Naive thymus-derived CD8-positive, alpha-beta T cell (primary cell): ENCODE measurements around the gene CAMLG. TPM values are rescaled to one million over a fixed set of nuclear protein-coding genes. Genes with fewer than 3 reads are reported as not detected.
"Not testable (repeated sequence)": the region's sequence is repeated elsewhere in the genome, so short reads cannot be mapped to it uniquely, and the experiment has no call there.

Experiments used
- ATAC-seq, 2 donors: fragments of 150-1000 bp; cut with Tn5 transposase in 1 of 2; sonication (Bioruptor Pico), chemical (Tn5 transposase) in 1 of 2; 1 replicate in 1 of 2; 2 replicates in 1 of 2; pipeline ENCODE4 v1.10.0; 2021; ENCODE audit warnings: mild to moderate bottlenecking in 2 of 2, moderate library complexity in 2 of 2
- POLR2A ChIA-PET: fragments of 350-600 bp; sonication (Branson Sonifier 250); formaldehyde crosslinking; loops from one replicate; lab custom pipeline; 2021; ENCODE audit warnings: antibody characterized with exemption; lab: Charles Lee
- DNase-seq, 10 donors: peaks; one replicate each; pipeline versions ENCODE4 v3.0.0 to v3.0.0-alpha.2; 2020 to 2022
- H3K27ac Mint-ChIP-seq, 10 donors: one replicate each; pipeline ENCODE4 v1.8.0; 2020 to 2022; ENCODE audit warnings: mild to moderate bottlenecking in 10 of 10, mixed read lengths in 10 of 10, moderate library complexity in 4 of 10, inconsistent platforms in 1 of 10
- H3K27me3 Mint-ChIP-seq, 5 donors: one replicate each; pipeline ENCODE4 v1.8.0; 2021 to 2022; ENCODE audit warnings: mixed read lengths in 5 of 5
- H3K36me3 Mint-ChIP-seq, 3 donors: one replicate each; pipeline ENCODE4 v1.8.0; 2020 to 2022; ENCODE audit warnings: mixed read lengths in 3 of 3, mild to moderate bottlenecking in 2 of 3, inconsistent platforms in 1 of 3
- H3K4me1 Mint-ChIP-seq, 4 donors: one replicate each; pipeline ENCODE4 v1.8.0; 2021 to 2022; ENCODE audit warnings: mixed read lengths in 4 of 4
- H3K4me3 Mint-ChIP-seq, 10 donors: one replicate each; pipeline ENCODE4 v1.8.0; 2020 to 2022; ENCODE audit warnings: mild to moderate bottlenecking in 10 of 10, mixed read lengths in 10 of 10, moderate library complexity in 6 of 10, inconsistent platforms in 1 of 10
- H3K9me3 Mint-ChIP-seq, 9 donors: one replicate each; pipeline ENCODE4 v1.8.0; 2020 to 2022; ENCODE audit warnings: mixed read lengths in 9 of 9, mild to moderate bottlenecking in 3 of 9, inconsistent platforms in 1 of 9, moderate library complexity in 1 of 9
- polyA plus RNA-seq, 3 donors: library from polyadenylated mRNA; unstranded; fragments of 300-500 nt; fragmentation: Illumina TruSeq; gene quantifications; one replicate each; pipeline ENCODE4 v1.2.3, GENCODE V29; 2021
- total RNA-seq, 8 experiments: library from RNA in 2 of 8; stranded (reverse) in 2 of 8; gene quantifications; one replicate each; pipeline ENCODE4 v1.2.3 and lab custom pipeline; 2021 to 2026

Gene CAMLG
- total RNA-seq: 10 to 100 TPM; 35.7 to 36.1 TPM
- polyA plus RNA-seq: 10 to 100 TPM; 38.1 to 39.3 (median 38.8) TPM
- 46.2 to 86.6 (median 72.2) reads per million in 6 experiments for total RNA-seq (lab: John Stamatoyannopoulos, UW)

GRCh38 chr5:134738133-134738962 is at the start of gene CAMLG:
CAMLG (plus strand) TSS chr5:134738548; CDS start chr5:134738621, 73 bp downstream.
- H3K36me3 Mint-ChIP-seq: peaks cover 0 to 7% (median 0%) of the 10 kb centered on the region in 3 donors
- no peaks in the 10 kb centered on the region for H3K9me3 Mint-ChIP-seq
- peak within 1 kb of the TSS; percentile 86 to 100 (median 95) for H3K4me3 Mint-ChIP-seq
- peak; percentile 96 for ATAC-seq
- peak within 1 kb of the TSS; percentile 67 to 99 (median 94) for H3K27ac Mint-ChIP-seq
- POLR2A ChIA-PET: interaction anchor here (0.5 to 4.2 kb wide), 18 partner anchors 11 to 1880 kb away, joined by 3 to 50 read pairs (median 4); partner anchors contain the start of genes C5orf24, DDX46, JADE2 and PCBD2
- H3K27me3 Mint-ChIP-seq: no peaks in the 10 kb centered on the region
- peak; percentile 91 to 98 (median 96) for DNase-seq
- peaks cover 7 to 45% (median 36%) of the 10 kb centered on the region in 4 donors for H3K4me1 Mint-ChIP-seq

GRCh38 chr5:134690144-134690543 is 48.2 kb upstream of the CAMLG start:
- H3K27me3 Mint-ChIP-seq, DNase-seq, ATAC-seq, H3K4me3 Mint-ChIP-seq, H3K27ac Mint-ChIP-seq, H3K4me1 Mint-ChIP-seq, POLR2A ChIA-PET, H3K9me3 Mint-ChIP-seq: not testable (repeated sequence)
- H3K36me3 Mint-ChIP-seq: peaks cover 10 to 90% (median 20%) of the 10 kb centered on the region in 3 donors

- H3K4me1 Mint-ChIP-seq: no peaks in the 10 kb centered on the region
- H3K9me3 Mint-ChIP-seq: no peaks in the 10 kb centered on the region
- H3K4me3 Mint-ChIP-seq: no peak overlapping the region
- no peak for ATAC-seq
- H3K27me3 Mint-ChIP-seq: no peaks in the 10 kb centered on the region
- POLR2A ChIA-PET: no interaction called here
- peak overlapping the region in 1 of 10 donors; percentile 0 for H3K27ac Mint-ChIP-seq
- DNase-seq: no peak
- peaks cover 5 to 82% (median 21%) of the 10 kb centered on the region in 3 donors for H3K36me3 Mint-ChIP-seq
Observed at GRCh38 chr5:134692722-134693121, 45.6 kb upstream of the CAMLG start.

GRCh38 chr5:134708301-134708700 is 30.0 kb upstream of the CAMLG start:
- no peaks in the 10 kb centered on the region for H3K4me1 Mint-ChIP-seq
- DNase-seq (no peak), ATAC-seq (no peak)
- H3K4me3 Mint-ChIP-seq: no peak overlapping the region
- H3K27ac Mint-ChIP-seq: peak overlapping the region in 1 of 10 donors; percentile 42
- no peaks in the 10 kb centered on the region for H3K9me3 Mint-ChIP-seq
- no peaks in the 10 kb centered on the region for H3K27me3 Mint-ChIP-seq
- POLR2A ChIA-PET: no interaction called here
- peaks cover 0 to 75% (median 27%) of the 10 kb centered on the region in 3 donors for H3K36me3 Mint-ChIP-seq

- Mint-ChIP-seq H3K9me3 (no peaks in the 10 kb centered on the region), H3K4me3 (no peak overlapping the region), H3K27me3 (no peaks in the 10 kb centered on the region), H3K36me3 (peaks cover 0 to 66% (median 18%) of the 10 kb centered on the region in 3 donors), H3K27ac (no peak overlapping the region), H3K4me1 (no peaks in the 10 kb centered on the region)
- no peak for ATAC-seq
- POLR2A ChIA-PET: interaction anchor here (0.8 kb wide), 1 partner anchor 14 kb away, joined by 3 read pairs; no protein-coding TSS in a partner anchor
- no peak for DNase-seq
Observed at GRCh38 chr5:134714120-134714519, 24.2 kb upstream of the CAMLG start.

GRCh38 chr5:134714541-134714940 is 23.8 kb upstream of the CAMLG start:
- DNase-seq (no peak), ATAC-seq (no peak)
- Mint-ChIP-seq H3K36me3 (peaks cover 0 to 66% (median 15%) of the 10 kb centered on the region in 3 donors), H3K9me3 (no peaks in the 10 kb centered on the region), H3K4me1 (no peaks in the 10 kb centered on the region), H3K27ac (no peak overlapping the region), H3K27me3 (no peaks in the 10 kb centered on the region), H3K4me3 (no peak overlapping the region)
- POLR2A ChIA-PET: interaction anchor here (0.8 kb wide), 1 partner anchor 13 kb away, joined by 3 read pairs; no protein-coding TSS in a partner anchor

GRCh38 chr5:134715466-134715865 is 22.9 kb upstream of the CAMLG start:
- ATAC-seq, H3K4me3 Mint-ChIP-seq, H3K27ac Mint-ChIP-seq, H3K4me1 Mint-ChIP-seq, H3K27me3 Mint-ChIP-seq, POLR2A ChIA-PET, H3K9me3 Mint-ChIP-seq, DNase-seq: not testable (repeated sequence)
- peaks cover 0 to 65% (median 11%) of the 10 kb centered on the region in 3 donors for H3K36me3 Mint-ChIP-seq

GRCh38 chr5:134724872-134725271 is 13.5 kb upstream of the CAMLG start:
- H3K27ac Mint-ChIP-seq: no peak overlapping the region
- POLR2A ChIA-PET: interaction anchor here (1.3 kb wide), 1 partner anchor 13 kb away, joined by 3 read pairs; the partner anchor contains the start of gene CAMLG
- DNase-seq (no peak), ATAC-seq (no peak)
- no peak overlapping the region for H3K4me3 Mint-ChIP-seq
- no peaks in the 10 kb centered on the region for H3K4me1 Mint-ChIP-seq
- no peaks in the 10 kb centered on the region for H3K9me3 Mint-ChIP-seq
- no peaks in the 10 kb centered on the region for H3K27me3 Mint-ChIP-seq
- H3K36me3 Mint-ChIP-seq: peaks cover 0 to 52% (median 7%) of the 10 kb centered on the region in 3 donors

- Mint-ChIP-seq H3K27ac (no peak overlapping the region), H3K27me3 (no peaks in the 10 kb centered on the region), H3K9me3 (no peaks in the 10 kb centered on the region), H3K4me3 (no peak overlapping the region), H3K4me1 (peaks cover 0 to 12% (median 4%) of the 10 kb centered on the region in 4 donors), H3K36me3 (no peaks in the 10 kb centered on the region)
- no peak for DNase-seq
- no peak for ATAC-seq
- POLR2A ChIA-PET: no interaction called here
Observed at GRCh38 chr5:134732819-134733218, 5.5 kb upstream of the CAMLG start.

GRCh38 chr5:134735243-134735642 is 3.1 kb upstream of the CAMLG start:
- ATAC-seq: no peak
- no peaks in the 10 kb centered on the region for H3K9me3 Mint-ChIP-seq
- H3K4me3 Mint-ChIP-seq: no peak overlapping the region
- H3K4me1 Mint-ChIP-seq: peaks cover 7 to 28% (median 19%) of the 10 kb centered on the region in 4 donors
- POLR2A ChIA-PET: interaction anchor here (1.6 kb wide), 1 partner anchor 559 kb away, joined by 4 read pairs; the partner anchor contains the start of gene SKP1
- no peak for DNase-seq
- H3K27ac Mint-ChIP-seq: no peak overlapping the region
- no peaks in the 10 kb centered on the region for H3K36me3 Mint-ChIP-seq
- no peaks in the 10 kb centered on the region for H3K27me3 Mint-ChIP-seq

- POLR2A ChIA-PET: interaction anchor here (1.6 kb wide), 1 partner anchor 560 kb away, joined by 4 read pairs; the partner anchor contains the start of gene SKP1
- Mint-ChIP-seq H3K36me3 (peaks cover 0 to 3% (median 0%) of the 10 kb centered on the region in 3 donors), H3K4me1 (peaks cover 7 to 37% (median 26%) of the 10 kb centered on the region in 4 donors), H3K9me3 (no peaks in the 10 kb centered on the region), H3K4me3 (peak overlapping the region in 1 of 10 donors; percentile 15), H3K27ac (peak overlapping the region in 1 of 10 donors; percentile 29), H3K27me3 (no peaks in the 10 kb centered on the region)
- DNase-seq (no peak), ATAC-seq (no peak)
Observed at GRCh38 chr5:134736173-134736812, 2.1 kb upstream of the CAMLG start.

GRCh38 chr5:134738963-134739661 is 764 bp downstream of the CAMLG start:
- Mint-ChIP-seq H3K4me1 (peaks cover 7 to 47% (median 36%) of the 10 kb centered on the region in 4 donors), H3K27ac (peak overlapping the region; percentile 67 to 99 (median 94)), H3K27me3 (no peaks in the 10 kb centered on the region), H3K36me3 (peaks cover 0 to 11% (median 0%) of the 10 kb centered on the region in 3 donors), H3K4me3 (peak overlapping the region; percentile 86 to 100 (median 95)), H3K9me3 (no peaks in the 10 kb centered on the region)
- peak; percentile 15 to 19 for ATAC-seq
- POLR2A ChIA-PET: interaction anchor here (0.5 to 4.2 kb wide), 15 partner anchors 14 to 1880 kb away, joined by 3 to 50 read pairs (median 6); partner anchors contain the start of genes C5orf24, DDX46, JADE2 and PCBD2
- DNase-seq: peak in 7 of 10 donors; percentile 4 to 39 (median 26)
